GM23248 (cell line): ENCODE measurements around the gene WDR11. TPM values are rescaled to one million over a fixed set of nuclear protein-coding genes. Genes with fewer than 3 reads are reported as not detected.
"Not testable (repeated sequence)": the region's sequence is repeated elsewhere in the genome, so short reads cannot be mapped to it uniquely, and the experiment has no call there.

Source experiments
- DNase-seq: peaks from one replicate; pipeline ENCODE4 v3.0.0-alpha.2; 2015
- H2AFZ ChIP-seq: fragments of 200-600 bp; sonication (generic); 2 replicates; pipeline ENCODE4 v1.6.1; 2016; ENCODE audit warnings: antibody characterized with exemption
- H3F3A ChIP-seq: fragments of 200-600 bp; sonication (generic); 2 replicates; pipeline ENCODE4 v1.6.1; 2016; ENCODE audit warnings: mild to moderate bottlenecking, antibody characterized with exemption, mixed run types; ENCODE audit not compliant: insufficient read depth
- H3K27ac ChIP-seq: fragments of 200-600 bp; sonication (generic); 2 replicates; pipeline ENCODE4 v1.5.1; 2016; ENCODE audit warnings: mild to moderate bottlenecking
- H3K27me3 ChIP-seq: fragments of 200-600 bp; sonication (generic); replicated peaks from 2 replicates; pipeline ENCODE4 v1.6.1; 2016; ENCODE audit warnings: mild to moderate bottlenecking; ENCODE audit not compliant: insufficient read depth
- H3K36me3 ChIP-seq: fragments of 200-600 bp; sonication (generic); 2 replicates; pipeline ENCODE4 v1.6.1; 2016; ENCODE audit warnings: low read depth, mild to moderate bottlenecking
- H3K4me1 ChIP-seq: fragments of 200-600 bp; sonication (generic); 2 replicates; pipeline ENCODE4 v1.6.1; 2016; ENCODE audit warnings: mild to moderate bottlenecking; ENCODE audit not compliant: insufficient read depth
- H3K4me2 ChIP-seq: fragments of 200-600 bp; sonication (generic); one replicate; pipeline ENCODE4 v1.6.1; 2016; ENCODE audit warnings: mild to moderate bottlenecking; ENCODE audit not compliant: unreplicated experiment
- H3K4me3 ChIP-seq: fragments of 200-600 bp; sonication (generic); 2 replicates; pipeline ENCODE4 v1.5.1; 2016; ENCODE audit warnings: mild to moderate bottlenecking
- H3K79me2 ChIP-seq: fragments of 200-600 bp; sonication (generic); 2 replicates; pipeline ENCODE4 v1.6.1; 2016; ENCODE audit warnings: mild to moderate bottlenecking; ENCODE audit not compliant: insufficient read depth
- H3K9ac ChIP-seq: fragments of 200-600 bp; sonication (generic); 2 replicates; pipeline ENCODE4 v1.6.1; 2016; ENCODE audit warnings: mild to moderate bottlenecking
- H3K9me2 ChIP-seq: fragments of 200-600 bp; sonication (generic); 2 replicates; pipeline ENCODE4 v1.6.1; 2016; ENCODE audit warnings: mixed run types, mild to moderate bottlenecking, moderate library complexity; ENCODE audit not compliant: insufficient read depth
- H3K9me3 ChIP-seq: fragments of 200-600 bp; sonication (generic); one replicate; pipeline ENCODE4 v1.6.1; 2017; ENCODE audit warnings: low read depth
- H4K20me1 ChIP-seq: fragments of 200-600 bp; sonication (generic); 2 replicates; pipeline ENCODE4 v1.6.0; 2016; ENCODE audit not compliant: insufficient read depth
- EZH2 ChIP-seq: fragments of 200-600 bp; sonication (generic); IDR thresholded peaks from 2 replicates; pipeline ENCODE4 v1.6.1; 2018; ENCODE audit warnings: antibody characterized with exemption, mild to moderate bottlenecking; ENCODE audit not compliant: insufficient read depth, poor library complexity, severe bottlenecking
- EZH2phosphoT487 ChIP-seq: fragments of 200-600 bp; sonication (generic); IDR thresholded peaks from 2 replicates; pipeline ENCODE4 v1.6.1; 2018; ENCODE audit warnings: antibody characterized with exemption, moderate library complexity, mild to moderate bottlenecking, low read depth; ENCODE audit not compliant: insufficient read depth
- WGBS, 2 experiments: methylation state at CpG; one replicate each; pipeline ENCODE4 v1.1.6; 2015 to 2017; ENCODE audit warnings: low lambda C conversion rate in 2 of 2, low coverage in 1 of 2; ENCODE audit errors: missing lambda C conversion rate in 2 of 2; 5-methylcytosine and 5-hydroxymethylcytosine counted together
- in situ Hi-C: fragments of 300-500 bp; cut with MboI; formaldehyde crosslinking; loops from 2 replicates; pipeline ENCODE4 v1.15.0; 2020
- polyA plus RNA-seq: library from polyadenylated mRNA; unstranded; fragments of >200 nt; fragmentation: Nextera tagmentation; extraction: Ambion mirVana; gene quantifications from 2 replicates; pipeline ENCODE4 v1.2.1, GENCODE V29; 2016
- total RNA-seq: library from RNA; depleted of rRNA; stranded (reverse); fragments of >200 nt; shearing (Covaris generic); gene quantifications from 2 replicates; pipeline ENCODE4 v1.2.3, GENCODE V29; 2014

Gene WDR11
- total and polyA plus RNA-seq, 2 experiments from 2014 or later: 27.0 to 61.8 TPM

DNA sequence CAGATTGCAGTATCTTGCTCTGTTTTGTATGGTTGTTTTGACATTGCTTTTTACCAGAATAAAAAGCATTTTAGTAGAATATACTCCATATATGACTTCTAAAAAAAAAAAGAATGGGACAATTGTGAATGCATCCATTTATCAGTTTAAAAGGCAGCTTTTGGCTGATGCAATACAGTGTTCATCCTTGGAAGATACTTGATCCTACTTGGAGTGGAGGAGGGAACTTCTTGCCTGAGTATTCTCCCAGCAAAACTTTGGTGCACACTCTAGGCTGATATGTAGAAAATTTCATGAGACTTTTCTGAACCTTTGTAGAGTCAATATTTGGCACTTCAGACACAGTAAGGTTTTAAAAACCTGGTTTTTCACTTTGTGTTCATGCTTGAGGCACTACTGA is 40.2 kb downstream of the WDR11 start:
- no peaks in the 10 kb centered on the region for H3K9me2 ChIP-seq
- H3K4me3 ChIP-seq: no peak overlapping the region
- H3K27ac ChIP-seq: 0 out of 2 replicates have a peak overlapping the region, but pooled peaks have one; percentile 29
- 0 out of 2 replicates have a peak overlapping the region, but pooled peaks have one; percentile 7 for H3K9ac ChIP-seq
- H2AFZ ChIP-seq: peak overlapping the region; percentile 3; the same call in 1 of the 2 replicates
- no peaks in the 10 kb centered on the region for H3F3A ChIP-seq
- DNase-seq: peak; percentile 38
- in situ Hi-C loops: no loop called here
- H3K27me3 ChIP-seq: no peaks in the 10 kb centered on the region
- peaks cover 47% of the 10 kb centered on the region for H3K36me3 ChIP-seq
- TF ChIP-seq EZH2phosphoT487 (no peak), EZH2 (no peak)
- H3K4me1 ChIP-seq: 0 out of 2 replicates have a peak, but pooled peaks cover 7% of the 10 kb centered on the region
- H4K20me1 ChIP-seq: no peaks in the 10 kb centered on the region
- H3K4me2 ChIP-seq: no peak overlapping the region
- no peaks in the 10 kb centered on the region for H3K9me3 ChIP-seq
- H3K79me2 ChIP-seq: no peaks in the 10 kb centered on the region

DNA sequence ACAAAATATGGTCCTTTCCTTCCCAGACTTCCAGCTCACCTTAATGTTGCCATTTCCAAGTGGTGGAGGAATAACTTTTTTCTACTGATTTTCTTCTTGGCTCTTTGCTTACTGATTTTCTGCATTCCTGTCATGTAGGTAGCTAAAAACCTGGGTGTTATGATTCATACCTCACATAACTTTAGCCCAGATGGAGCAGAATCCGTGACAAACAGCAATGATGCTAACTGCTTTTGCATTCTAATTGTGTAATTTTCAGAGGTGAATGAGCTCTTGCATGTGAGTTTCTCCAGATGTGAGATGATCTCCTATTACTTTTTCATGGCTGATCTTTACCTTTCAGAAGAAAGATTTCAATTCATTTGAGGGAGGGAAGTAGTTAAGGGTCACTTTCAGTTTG is 43.4 kb downstream of the WDR11 start:
- in situ Hi-C loops: no loop called here
- Histone ChIP-seq H3K4me1 (0 out of 2 replicates have a peak, but pooled peaks cover 7% of the 10 kb centered on the region), H3K9ac (no peak overlapping the region), H3K4me2 (no peak overlapping the region), H2AFZ (no peak overlapping the region), H3K36me3 (peaks cover 32% of the 10 kb centered on the region), H3F3A (no peaks in the 10 kb centered on the region), H3K27ac (no peak overlapping the region), H3K9me3 (no peaks in the 10 kb centered on the region), H3K9me2 (no peaks in the 10 kb centered on the region), H3K79me2 (no peaks in the 10 kb centered on the region), H4K20me1 (no peaks in the 10 kb centered on the region), H3K4me3 (no peak overlapping the region), H3K27me3 (no peaks in the 10 kb centered on the region)
- TF ChIP-seq EZH2 (no peak), EZH2phosphoT487 (no peak)
- 97% methylated on average over 1 of the region's 1 CpG for WGBS, 2 experiments
- DNase-seq: no peak

DNA sequence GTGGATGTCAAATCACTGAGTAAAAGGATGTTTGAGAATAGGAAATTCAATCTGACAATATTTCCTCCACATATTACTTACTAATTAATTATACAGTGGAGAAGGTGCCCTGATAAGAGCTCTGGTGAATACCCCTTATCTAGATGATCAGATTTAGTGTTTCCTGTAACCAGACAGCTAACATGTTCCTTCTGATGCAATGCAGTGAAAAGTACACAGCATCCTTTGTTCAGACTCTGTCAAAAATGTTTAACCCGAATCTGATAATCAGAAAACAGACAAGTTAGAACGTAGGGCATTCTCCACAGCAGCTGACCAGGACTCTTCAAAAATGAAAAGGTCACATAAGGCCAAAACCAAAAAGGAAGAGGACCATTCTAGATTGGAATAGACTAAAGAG is 46.2 kb downstream of the WDR11 start:
- H3K27ac ChIP-seq: no peak overlapping the region

DNA sequence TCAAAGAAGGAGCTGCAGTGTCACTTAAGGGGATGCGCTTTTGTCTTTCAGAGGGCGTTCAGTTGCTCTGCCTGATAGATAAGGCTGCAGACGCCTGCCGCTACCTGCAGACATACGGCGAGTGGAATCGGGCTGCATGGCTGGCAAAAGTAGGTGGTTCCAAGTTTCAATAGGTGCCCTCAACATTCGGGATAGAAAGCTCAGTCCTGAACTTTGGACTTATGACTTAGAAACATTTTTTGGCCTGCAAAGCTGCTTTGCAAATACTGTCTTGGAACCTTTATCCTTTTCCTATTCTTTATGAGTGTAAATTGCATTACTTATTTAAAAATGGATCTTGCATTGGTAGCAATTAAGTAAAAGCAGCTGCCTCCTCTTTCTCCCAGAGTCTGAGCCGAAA is 54.1 kb downstream of the WDR11 start:
- H3K36me3 ChIP-seq: peaks cover 77% of the 10 kb centered on the region
- in situ Hi-C loops: no loop called here
- H4K20me1 ChIP-seq: no peaks in the 10 kb centered on the region
- H3K79me2 ChIP-seq: no peaks in the 10 kb centered on the region
- H3K9me3 ChIP-seq: no peaks in the 10 kb centered on the region
- H3K9ac ChIP-seq: no peak overlapping the region
- H3K9me2 ChIP-seq: no peaks in the 10 kb centered on the region
- H3K27me3 ChIP-seq: no peaks in the 10 kb centered on the region
- no peaks in the 10 kb centered on the region for H3F3A ChIP-seq
- no peak overlapping the region for H2AFZ ChIP-seq
- DNase-seq: no peak
- 85% methylated on average over 9 of the region's 9 CpGs for WGBS, 2 experiments
- H3K27ac ChIP-seq: no peak overlapping the region
- no peak overlapping the region for H3K4me3 ChIP-seq
- H3K4me2 ChIP-seq: no peak overlapping the region
- H3K4me1 ChIP-seq: no peaks in the 10 kb centered on the region
- TF ChIP-seq EZH2: no peak
- TF ChIP-seq EZH2phosphoT487: no peak

More for the DNA sequence above, 46.2 kb downstream of the WDR11 start:
- 81 to 85% methylated on average over 2 of the region's 2 CpGs for WGBS, 2 experiments
- Histone ChIP-seq H3K4me3 (no peak overlapping the region), H3K4me1 (no peaks in the 10 kb centered on the region), H3K9me3 (no peaks in the 10 kb centered on the region), H3K36me3 (peaks cover 27% of the 10 kb centered on the region), H3F3A (no peaks in the 10 kb centered on the region), H3K4me2 (no peak overlapping the region), H4K20me1 (no peaks in the 10 kb centered on the region), H3K27me3 (no peaks in the 10 kb centered on the region), H3K9ac (no peak overlapping the region), H3K9me2 (no peaks in the 10 kb centered on the region), H2AFZ (no peak overlapping the region), H3K79me2 (no peaks in the 10 kb centered on the region)
- no peak for TF ChIP-seq EZH2
- no peak for TF ChIP-seq EZH2phosphoT487
- no peak for DNase-seq
- in situ Hi-C loops: no loop called here

- H3K9me2 ChIP-seq: no peaks in the 10 kb centered on the region
- TF ChIP-seq EZH2phosphoT487: no peak
- TF ChIP-seq EZH2: no peak
- H3K4me3 ChIP-seq: no peak overlapping the region
- H3K79me2 ChIP-seq: no peaks in the 10 kb centered on the region
- DNase-seq: no peak
- no peaks in the 10 kb centered on the region for H3F3A ChIP-seq
- H3K9me3 ChIP-seq: no peaks in the 10 kb centered on the region
- no peak overlapping the region for H2AFZ ChIP-seq
- 2 to 5% methylated on average over 9 of the region's 9 CpGs for WGBS, 2 experiments
- no peaks in the 10 kb centered on the region for H3K36me3 ChIP-seq
- no peaks in the 10 kb centered on the region for H3K27me3 ChIP-seq
- no peaks in the 10 kb centered on the region for H4K20me1 ChIP-seq
- H3K4me2 ChIP-seq: no peak overlapping the region
- H3K9ac ChIP-seq: no peak overlapping the region
- no peak overlapping the region for H3K27ac ChIP-seq
- in situ Hi-C loops: no loop called here
- H3K4me1 ChIP-seq: no peaks in the 10 kb centered on the region
Observed at GRCh38 chr10:120917521-120918250, 66.5 kb downstream of the WDR11 start.

GRCh38 chr10:120923886-120924285 is 72.7 kb downstream of the WDR11 start:
- in situ Hi-C loops, H3K4me3 ChIP-seq, H2AFZ ChIP-seq, H3K9me2 ChIP-seq, H4K20me1 ChIP-seq, H3F3A ChIP-seq, H3K79me2 ChIP-seq, DNase-seq, H3K4me2 ChIP-seq, H3K9ac ChIP-seq, H3K27ac ChIP-seq, H3K4me1 ChIP-seq, H3K9me3 ChIP-seq, H3K36me3 ChIP-seq, H3K27me3 ChIP-seq: not testable (repeated sequence)
- 90 to 91% methylated on average over 27 to 29 of the region's 29 CpGs for WGBS, 2 experiments
